GM21825 (cell line): ENCODE measurements around the gene LRRC36.
"Not testable (repeated sequence)": the region's sequence is repeated elsewhere in the genome, so short reads cannot be mapped to it uniquely, and the experiment has no call there.

Source experiments
- ATAC-seq: cut with Tn5 transposase; IDR thresholded peaks from one replicate; pipeline ENCODE4 v1.9.1; 2021; ENCODE audit warnings: mild to moderate bottlenecking, moderate library complexity; ENCODE audit not compliant: unreplicated experiment

LRRC36 gene

DNA sequence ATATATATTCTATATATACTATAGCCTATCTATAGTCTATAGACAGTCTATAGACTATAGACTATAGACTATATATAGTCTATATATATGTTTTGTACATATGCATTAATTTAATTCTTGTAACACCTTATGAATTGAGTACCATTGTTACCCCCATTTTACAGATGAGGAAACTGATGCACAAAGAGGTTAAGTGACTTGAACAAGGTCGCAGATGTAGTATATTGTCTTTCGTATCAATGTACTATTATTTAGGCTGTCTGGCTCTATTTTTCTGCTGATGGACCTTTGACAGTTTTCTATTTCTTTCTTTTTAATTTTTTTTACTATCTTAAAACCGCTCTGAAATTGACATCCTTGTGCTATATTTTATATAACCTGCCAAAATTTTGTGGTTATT is 14.6 kb downstream of the LRRC36 start:
- ATAC-seq, result no peak

DNA sequence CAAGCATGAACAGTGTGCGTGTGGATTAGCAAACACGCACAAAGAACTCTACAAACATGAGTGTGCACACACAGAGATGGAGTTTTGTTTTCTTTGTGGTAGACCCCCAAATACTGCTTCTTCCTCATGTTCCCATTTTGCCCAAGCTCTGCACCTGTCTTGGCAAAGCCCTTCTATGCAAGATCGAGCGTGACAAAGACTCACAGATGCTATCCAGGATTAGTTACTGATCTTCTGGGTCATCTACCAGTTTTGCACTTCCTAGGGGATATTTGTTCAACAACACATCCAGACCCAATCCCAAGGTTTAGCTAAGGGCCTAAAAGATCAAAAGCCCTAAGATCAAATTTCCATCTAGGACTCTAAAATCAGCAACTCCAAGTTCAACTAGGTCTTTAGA is 16.0 kb downstream of the LRRC36 start:
- no peak for ATAC-seq

DNA sequence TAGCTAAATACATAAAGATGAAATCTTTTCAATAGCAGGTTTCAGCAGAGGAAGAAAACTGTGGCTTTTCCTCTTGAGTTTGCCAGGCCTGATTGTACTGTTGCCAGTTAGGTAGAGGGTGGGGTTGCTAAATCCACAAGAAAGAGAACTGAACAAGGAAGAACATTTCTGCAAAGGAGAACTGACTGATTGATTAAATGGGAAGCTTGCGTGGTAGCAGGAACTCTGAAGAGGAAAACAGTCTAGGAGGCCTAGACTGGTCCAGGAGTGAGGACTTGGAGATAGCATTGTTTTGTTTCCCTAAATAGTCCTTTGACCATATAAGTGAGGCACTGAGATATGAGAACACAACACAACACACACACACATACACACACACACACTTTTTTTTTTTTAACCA is 18.8 kb downstream of the LRRC36 start:
- no peak for ATAC-seq

DNA sequence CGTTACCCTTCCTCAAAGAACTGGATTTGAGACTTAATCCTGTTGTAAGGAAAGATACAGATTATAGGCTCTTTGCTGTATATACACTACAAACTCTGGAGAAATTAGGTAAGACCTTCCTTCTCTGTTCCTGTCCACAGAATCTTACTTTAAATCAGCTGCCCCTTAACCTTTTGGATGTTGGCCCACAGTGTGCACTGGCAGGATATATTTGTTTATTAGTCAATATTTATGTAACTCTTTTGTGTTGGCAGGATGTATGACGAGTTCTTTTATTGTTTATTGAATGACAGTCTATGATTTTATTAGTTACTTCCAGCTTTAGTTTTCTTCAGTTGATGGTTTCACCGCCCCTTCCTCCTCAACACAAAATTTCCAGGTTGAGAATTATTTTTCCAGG is 19.7 kb downstream of the LRRC36 start:
- no peak for ATAC-seq

DNA sequence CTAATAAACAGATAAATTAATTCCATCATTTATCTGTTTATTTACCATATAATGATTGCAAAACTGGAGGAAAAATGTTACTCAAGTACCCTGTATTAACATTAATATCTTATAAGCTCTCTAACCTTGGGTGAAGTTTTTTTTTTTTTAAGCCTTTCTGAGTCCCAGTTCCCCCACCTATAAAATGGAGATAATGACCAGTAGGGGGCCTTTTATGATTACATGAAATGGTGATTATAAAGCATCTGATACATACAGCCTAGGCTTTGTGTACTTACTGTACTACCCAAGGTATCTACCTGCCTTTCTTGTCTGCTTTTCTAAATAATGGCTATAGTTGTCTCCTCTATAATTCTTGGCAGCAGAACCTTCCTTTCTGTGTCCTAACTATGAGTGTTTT is 22.6 kb downstream of the LRRC36 start:
- no peak for ATAC-seq

DNA sequence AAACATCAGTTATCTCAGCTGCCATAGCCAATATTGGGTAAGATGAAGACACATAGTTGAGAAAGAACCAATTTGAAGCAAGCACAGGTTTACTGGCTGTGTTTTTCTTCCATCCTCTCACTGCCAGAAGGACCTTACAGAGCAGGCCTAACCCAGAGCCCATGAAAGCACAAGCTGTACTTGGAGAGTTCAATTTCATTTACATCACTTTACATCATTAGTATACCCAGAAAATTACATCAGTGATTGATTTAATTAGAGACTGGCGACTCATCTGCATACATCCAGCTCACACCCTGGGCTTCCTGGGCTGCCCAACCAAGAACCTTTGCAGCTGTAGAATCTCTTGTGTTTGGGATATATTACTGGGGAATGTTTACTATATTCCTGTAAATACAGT is 23.7 kb downstream of the LRRC36 start:
- no peak for ATAC-seq

DNA sequence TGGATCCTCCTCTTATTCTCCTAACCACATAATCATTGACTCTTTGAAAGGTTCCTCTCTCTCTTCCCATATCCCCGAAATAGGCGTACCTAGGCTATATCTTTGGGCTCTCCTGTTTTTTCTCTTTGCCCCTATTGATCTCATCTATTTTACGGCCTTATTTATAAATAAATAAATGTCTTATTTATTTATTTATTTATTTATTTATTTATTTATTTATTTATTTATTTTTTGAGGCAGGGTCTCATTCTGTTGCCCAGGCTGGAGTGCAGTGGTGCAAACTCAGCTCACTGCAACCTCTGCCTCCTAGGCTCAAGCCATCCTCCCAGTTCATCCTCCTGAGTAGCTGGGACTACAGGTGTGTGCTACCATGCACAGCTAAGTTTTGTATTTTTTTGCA is 25.8 kb downstream of the LRRC36 start:
- ATAC-seq, result not testable (repeated sequence)

DNA sequence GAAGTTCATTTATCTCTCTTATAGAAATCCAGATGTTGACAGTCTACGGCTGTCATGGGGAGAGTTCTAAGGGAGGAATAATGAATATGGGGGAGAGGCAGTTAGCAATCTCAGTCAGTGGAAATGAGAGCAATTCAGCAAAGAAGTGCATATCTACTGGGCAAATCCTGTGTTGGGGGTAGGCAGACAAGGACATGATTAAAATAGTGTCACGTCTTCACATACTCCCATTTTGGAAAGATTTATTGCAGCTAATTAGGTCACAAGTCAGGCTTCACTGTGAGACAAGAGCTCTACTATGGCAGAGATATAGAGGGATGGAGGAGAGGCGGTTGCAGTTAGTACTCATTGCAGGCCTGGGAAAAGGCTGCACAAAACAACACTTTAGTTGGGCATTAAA is 29.8 kb downstream of the LRRC36 start:
- ATAC-seq, result no peak

DNA sequence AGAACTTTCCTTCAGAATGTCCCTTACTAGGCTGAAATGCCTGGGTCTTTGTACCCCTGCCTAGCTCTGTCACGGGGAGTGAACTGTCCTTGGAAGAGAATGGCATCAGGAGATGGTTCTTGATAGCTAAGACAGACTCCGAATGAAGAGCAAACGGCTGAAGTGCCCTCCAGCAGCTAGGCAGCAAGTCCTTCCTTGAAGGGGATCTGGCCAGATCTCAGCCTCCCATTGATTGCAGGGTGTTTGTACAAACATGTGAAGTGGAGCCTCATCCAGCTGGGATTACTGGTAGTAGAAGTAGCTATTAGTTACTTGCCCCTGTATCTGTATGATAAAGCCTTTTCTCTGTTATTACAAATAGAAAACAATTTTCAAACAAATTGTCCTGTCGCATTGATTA is 30.9 kb downstream of the LRRC36 start:
- ATAC-seq, result no peak

DNA sequence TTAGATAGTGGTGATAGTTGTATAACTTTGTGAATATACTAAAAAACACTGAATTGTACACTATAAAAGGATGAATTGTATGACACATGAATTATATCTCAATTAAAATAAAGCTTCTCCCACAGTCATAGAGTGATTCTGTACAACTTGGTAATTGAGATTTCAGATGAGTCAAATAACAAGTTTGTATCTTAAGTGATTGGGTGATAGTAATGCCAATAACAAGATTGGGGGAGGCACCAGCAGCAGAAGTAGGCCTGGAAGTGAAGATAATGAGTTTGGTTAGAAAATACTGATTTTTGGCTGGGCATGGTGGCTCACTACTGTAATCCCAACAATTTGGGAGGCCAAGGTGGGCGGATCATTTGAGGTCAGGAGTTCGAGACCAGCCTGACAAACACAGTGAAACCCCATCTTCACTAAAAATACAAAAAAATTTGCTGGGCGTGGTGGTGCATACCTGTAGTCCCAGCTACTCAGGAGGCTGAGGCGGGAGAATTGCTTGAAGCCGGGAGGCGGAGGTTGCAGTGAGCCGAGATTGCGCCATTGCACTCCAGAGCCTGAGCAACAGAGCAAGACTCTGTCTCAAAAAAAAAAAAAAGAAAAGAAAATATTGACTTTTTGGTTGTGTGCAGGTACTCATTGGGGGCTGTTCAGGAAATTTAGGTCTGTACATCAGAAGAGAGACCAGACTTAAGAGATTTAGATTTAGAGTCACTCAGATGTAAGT is 33.1 kb downstream of the LRRC36 start:
- not testable (repeated sequence) for ATAC-seq

DNA sequence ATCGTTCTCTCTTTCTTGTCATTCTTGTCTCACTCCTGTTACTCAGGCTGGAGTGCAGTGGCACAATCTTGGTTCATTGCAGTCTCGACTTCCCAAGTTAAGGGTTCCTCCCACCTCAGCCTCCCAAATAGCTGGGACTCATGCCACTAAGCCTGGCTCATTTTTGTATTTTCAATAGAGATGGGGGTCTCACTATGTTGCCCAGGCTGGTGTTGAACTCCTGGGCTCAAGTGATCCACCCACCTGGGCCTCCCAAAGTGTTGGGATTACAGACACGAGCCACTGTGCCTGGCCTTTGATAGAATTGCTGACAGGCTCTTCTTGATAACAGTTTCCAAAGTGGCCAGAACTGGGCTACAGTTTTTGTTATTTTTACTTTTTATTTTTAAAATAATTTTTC is 34.4 kb downstream of the LRRC36 start:
- ATAC-seq, result no peak

DNA sequence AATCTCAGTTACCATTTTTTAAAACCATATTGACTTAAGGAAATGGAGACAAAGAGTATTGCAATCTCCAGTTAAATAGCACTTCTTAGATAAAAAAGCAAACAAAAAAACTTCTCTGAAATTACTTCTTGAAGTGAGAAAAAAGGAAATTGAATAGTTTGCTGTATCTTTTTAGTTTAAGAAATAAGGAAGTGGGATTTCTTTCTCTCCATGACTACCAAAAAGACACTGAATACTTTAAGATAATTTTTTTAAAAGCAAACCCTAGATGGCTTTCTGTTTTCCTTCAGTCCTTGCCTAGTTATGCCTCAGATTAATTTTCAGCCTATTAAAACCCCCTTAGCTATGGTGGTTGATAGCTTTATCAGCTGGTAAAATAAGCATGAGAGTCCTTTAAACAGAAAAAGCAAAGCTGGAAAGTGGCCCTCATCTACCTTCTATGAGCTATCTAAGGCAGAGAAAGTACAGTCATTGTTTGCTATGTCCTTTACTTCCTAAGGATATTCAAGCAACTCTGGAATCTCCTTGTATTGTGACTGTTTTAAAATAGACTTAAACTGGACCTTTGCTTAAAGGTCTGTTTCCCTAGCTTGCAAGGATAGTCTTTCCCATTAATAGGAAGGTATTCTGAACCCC is 38.1 kb downstream of the LRRC36 start:
- no peak for ATAC-seq

DNA sequence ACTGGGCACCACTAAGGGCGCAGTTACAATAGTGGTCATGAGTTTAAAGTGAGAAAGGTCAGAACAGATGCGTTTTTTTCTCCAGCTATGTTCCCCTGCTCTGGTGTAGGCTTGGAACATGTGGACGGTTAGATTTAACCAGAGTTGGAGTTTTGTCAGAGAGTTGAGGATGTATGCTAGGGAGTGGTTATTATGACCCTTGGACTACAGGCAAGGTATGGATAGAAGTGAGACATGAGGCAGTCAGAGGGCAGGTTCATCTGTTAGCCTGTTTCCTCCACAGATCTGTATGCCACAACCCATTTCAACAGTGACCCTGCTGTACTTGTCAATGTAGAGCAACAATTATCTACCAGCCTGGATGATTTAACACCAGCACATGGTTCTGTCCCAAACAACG is 44.0 kb downstream of the LRRC36 start:
- no peak for ATAC-seq

DNA sequence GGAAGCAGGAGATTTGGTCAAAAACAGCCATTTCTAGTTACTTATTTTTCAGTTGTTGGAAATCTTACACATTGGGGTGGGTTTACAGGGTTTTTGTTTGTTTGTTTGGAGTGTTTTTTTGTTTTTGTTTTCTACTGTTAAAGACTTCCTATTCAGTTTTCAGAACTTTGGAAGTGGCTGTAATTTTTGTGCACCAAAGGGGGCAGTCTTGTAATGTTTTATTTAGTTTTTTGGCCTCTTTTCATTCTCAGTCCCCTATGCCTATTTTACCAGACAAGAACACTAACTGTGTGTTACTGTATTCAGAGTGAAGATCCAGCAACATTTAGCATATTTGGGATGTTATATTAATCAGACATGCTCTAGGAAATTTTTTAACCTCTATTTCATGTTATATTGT is 46.0 kb downstream of the LRRC36 start:
- no peak for ATAC-seq

DNA sequence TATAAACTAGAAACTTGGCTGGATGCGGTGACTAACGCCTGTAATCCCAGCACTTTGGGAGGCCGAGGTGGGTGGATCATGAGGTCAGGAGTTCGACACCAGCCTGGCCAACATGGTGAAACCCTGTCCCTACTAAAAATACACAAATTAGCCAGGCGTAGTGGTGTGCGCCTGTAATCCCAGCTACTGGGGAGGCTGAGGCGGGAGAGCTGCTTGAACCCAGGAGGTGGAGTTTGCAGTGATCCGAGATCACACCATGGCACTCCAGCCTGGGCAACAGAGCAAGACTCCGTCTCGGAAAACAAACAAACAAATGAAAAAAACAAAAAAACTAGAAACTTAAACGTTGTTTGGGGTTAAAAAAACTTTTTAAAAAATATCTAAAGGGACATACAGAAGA is 49.4 kb downstream of the LRRC36 start:
- not testable (repeated sequence) for ATAC-seq

DNA sequence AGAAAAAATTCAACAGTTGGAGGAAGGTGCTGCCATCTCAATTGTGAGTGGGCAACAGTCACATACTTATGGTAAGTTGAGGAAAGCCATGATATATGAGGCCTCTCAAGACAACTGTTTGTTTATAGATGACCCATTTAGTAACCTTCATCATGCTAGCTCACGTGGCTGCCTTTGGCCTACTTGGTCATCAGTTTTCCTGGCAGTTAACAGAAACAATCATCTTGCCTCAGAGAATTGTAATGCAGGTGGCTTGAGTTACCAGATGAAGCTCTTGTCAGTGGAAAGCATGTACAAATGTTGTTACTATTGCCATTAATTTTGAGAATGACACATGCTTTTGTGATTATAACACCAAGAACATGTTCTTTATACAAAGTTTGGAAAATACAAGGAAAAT is 52.0 kb downstream of the LRRC36 start:
- no peak for ATAC-seq

DNA sequence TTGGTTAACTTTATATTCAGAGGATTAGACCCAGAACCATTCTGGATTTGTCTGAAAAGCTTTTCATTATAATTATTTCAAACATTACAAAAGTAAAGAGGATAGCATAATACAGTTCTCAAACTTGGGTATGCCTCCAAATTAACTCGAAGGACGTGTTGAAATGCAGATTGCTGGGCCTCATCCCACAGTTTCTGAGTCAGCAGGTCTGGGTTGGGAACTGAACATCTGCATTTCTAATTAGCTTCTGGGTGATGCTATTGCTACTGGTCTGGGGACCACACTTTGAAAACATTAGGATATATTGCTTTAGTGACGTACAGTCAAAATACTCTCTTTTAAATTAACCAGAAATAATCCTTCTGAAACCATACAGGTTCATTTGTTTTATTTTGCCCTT is 56.7 kb downstream of the LRRC36 start:
- ATAC-seq, result no peak

DNA sequence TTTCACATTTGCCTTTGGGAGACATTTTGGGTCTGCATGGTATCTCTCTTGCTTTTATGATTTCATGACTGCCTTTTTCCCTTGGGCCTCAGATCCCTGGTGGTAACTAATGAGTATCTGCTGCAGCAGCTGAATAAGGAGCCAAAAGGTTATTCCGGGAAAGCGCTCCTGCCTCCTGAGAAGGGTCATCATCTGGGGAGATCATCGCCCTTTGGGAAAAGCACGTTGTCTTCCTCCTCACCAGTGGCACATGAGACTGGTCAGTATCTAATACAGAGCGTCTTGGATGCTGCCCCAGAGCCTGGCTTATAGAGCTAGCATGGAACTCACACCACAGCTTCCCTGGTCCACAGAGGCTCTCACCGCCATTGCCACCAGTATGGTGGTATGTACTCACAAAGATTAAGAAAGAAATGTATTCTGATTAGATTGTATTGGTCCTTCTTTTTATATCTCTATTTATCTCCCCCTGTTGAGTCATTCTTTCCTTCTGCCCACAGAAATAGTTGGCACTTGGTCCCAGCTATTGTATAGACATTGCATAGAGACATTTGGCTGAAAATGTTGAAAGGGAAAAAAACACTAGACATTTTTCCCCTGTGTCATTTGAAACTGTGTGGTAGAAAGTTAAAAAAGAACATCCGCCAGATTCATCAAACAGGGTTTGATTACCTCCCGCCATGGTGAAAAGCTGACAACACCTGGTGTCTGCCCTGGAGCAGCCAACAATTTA is 58.3 kb downstream of the LRRC36 start:
- no peak for ATAC-seq

DNA sequence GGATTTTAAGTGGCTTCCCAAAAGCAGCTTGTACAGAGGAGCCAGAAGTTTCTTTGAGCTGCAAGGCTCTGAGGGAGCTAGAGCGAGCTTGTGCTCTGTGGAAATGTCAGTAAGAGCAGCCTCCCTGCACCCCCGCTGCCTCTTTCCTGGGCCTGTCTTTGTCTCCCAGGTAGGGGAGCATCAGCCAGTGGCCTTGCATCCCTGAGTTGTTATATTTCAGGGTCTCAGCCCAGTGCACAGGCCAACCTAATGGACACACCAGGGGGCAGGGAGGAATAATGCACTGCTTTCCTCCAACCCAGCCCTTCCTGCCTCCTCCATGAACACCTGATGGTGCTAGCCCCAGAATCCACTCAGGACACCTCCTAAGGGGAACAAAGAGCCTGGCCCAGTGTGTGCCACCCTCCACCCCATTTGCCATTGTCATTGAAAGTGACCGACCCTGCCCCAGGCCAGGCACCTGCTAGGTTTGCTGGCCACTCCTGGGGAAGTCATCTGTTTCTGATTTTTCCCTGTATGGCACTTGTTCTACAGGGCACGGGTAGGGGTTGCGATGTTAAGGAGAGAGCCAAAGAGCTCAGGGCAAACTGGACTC is 60.3 kb downstream of the LRRC36 start:
- no peak for ATAC-seq

DNA sequence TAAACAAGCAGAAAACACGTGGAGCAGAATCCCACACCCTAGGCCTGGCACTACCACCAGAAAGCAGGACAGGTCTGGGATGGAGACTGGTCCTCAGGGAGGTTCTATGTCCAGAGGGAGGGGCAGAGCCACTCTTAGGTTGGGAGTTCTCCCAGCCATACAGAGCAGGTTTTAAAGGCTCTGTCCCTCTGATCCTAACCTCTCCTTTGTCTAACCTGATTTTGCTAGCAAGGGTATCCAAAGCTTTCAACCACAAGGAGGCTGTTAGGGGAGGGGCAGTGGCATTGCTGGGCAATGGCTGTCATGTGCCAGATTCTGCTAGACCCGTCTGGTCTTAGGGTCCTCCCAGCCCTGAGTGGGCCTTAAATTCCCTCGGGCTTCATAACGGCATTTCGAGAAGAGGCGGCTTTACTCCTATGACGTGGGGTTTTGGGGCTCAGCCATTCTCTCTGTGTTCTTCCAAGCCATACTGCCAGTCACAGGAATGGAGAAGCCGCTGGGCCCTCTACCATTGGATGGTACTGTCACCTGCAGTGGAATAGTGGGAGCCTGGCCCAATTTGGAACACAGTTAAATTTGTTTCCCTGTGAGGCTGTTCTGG is 61.0 kb downstream of the LRRC36 start:
- ATAC-seq, result no peak

DNA sequence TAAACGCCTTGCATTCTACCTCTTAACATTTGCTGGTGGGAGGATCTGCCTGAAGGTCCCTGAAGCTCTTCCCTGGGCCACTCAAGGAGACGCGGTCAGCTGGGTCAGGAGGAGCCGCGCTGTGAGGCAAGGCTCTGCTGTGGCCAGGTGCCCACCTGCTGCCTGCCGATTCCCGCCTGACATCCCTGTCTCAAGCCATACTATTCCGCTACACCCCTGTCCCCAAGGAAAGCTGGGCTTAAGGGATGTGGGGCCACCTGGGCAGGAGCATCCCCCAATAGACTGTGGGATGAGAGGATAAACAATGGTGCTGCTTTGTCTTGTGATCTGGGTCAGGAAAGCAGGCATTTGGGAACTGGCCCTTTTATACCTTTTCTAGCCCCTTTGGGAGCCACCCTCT is 61.6 kb downstream of the LRRC36 start:
- no peak for ATAC-seq
